K562 (cell line): ENCODE data around the gene MAGOHB. TPM values are rescaled to one million over a fixed set of nuclear protein-coding genes. Genes with fewer than 3 reads are reported as not detected.

Experiments used
- CBFA2T3 ChIP-seq: fragments of 450-650 bp; IDR thresholded peaks from 2 replicates; pipeline ENCODE4 v1.6.1; 2017
- CHD7 ChIP-seq: fragments of 200-600 bp; sonication (generic); IDR thresholded peaks from one replicate; pipeline ENCODE4 v1.6.1; 2012; ENCODE audit warnings: mild to moderate bottlenecking, low read depth, low read length, inconsistent platforms
- HNRNPH1 ChIP-seq: fragments of 200-400 bp; formaldehyde crosslinking; optimal IDR thresholded peaks from 2 replicates; pipeline ENCODE3; 2017; ENCODE audit warnings: low read depth, mild to moderate bottlenecking, low read length, moderate library complexity
- MBD1 ChIP-seq: fragments of 250-450 bp; sonication (Bioruptor Pico); IDR thresholded peaks from 2 replicates; pipeline ENCODE4 v1.8.0; 2022; ENCODE audit warnings: inconsistent platforms
- NFE2L1 ChIP-seq: fragments of 450-650 bp; IDR thresholded peaks from 2 replicates; pipeline ENCODE4 v1.6.1; 2016; ENCODE audit warnings: missing genetic modification characterization, low read depth, mild to moderate bottlenecking, missing compliant biosample characterization, moderate library complexity, borderline replicate concordance
- NR2F6 ChIP-seq: fragments of 450-650 bp; formaldehyde crosslinking; IDR thresholded peaks from 2 replicates; pipeline ENCODE4 v1.4.0; 2020; ENCODE audit warnings: mild to moderate bottlenecking
- TCF15 ChIP-seq: fragments of 250-450 bp; sonication (Bioruptor Pico); IDR thresholded peaks from 2 replicates; pipeline ENCODE4 v1.8.0; 2022; ENCODE audit warnings: moderate library complexity, mild to moderate bottlenecking, inconsistent platforms
- ZNF512 ChIP-seq: IDR thresholded peaks from 2 replicates; pipeline ENCODE4 v1.6.1; 2016; ENCODE audit warnings: missing genetic modification characterization, missing compliant biosample characterization
- polyA plus RNA-seq, 8 experiments: library from polyadenylated mRNA; depleted of rRNA in 4 of 8; stranded (reverse) in 5 of 8; unstranded in 3 of 8; fragments of >200 nt; fragmentation: Nextera tagmentation in 2 of 8; fragmentation: Illumina TruSeq in 1 of 8; extraction: Ambion mirVana in 2 of 8; extraction: Trizol in 1 of 8; gene quantifications; 2 replicates each; pipeline versions ENCODE4 v1.2.1 to v1.2.3, GENCODE V29; 2011 to 2014; ENCODE audit warnings: inconsistent platforms in 1 of 8, missing spikeins in 1 of 8
- total RNA-seq, 7 experiments: library from RNA; depleted of rRNA in 6 of 7; stranded (reverse); fragments of >200 nt in 6 of 7; fragmentation: Illumina TruSeq in 2 of 7; extraction: Trizol in 2 of 7; gene quantifications; 2 replicates each; pipeline versions ENCODE4 v1.2.1 to v1.2.3, GENCODE V29; 2011 to 2021; ENCODE audit warnings: low replicate concordance in 1 of 7

Gene MAGOHB
- total and polyA plus RNA-seq, 9 of the 15 experiments (the other 6 are each of a cell fraction or from before 2014, with no cell fraction given): 34.5 to 177 (median 85.4) TPM

- TF ChIP-seq MBD1 (CRISPR knock-in tag): no peak
- TF ChIP-seq NR2F6 (CRISPR knock-in tag): no peak
- peak; percentile 6; the same call in 1 of the 2 replicates for TF ChIP-seq NFE2L1 (tag)
- TF ChIP-seq ZNF512 (tag): no peak
- no peak for TF ChIP-seq TCF15
- TF ChIP-seq CBFA2T3: no peak
- no peak for TF ChIP-seq HNRNPH1
- no peak for TF ChIP-seq CHD7
These were observed 6.8 kb upstream of the MAGOHB start (continued) for GRCh38 chr12:10620078-10620779.
